ENCODE results near the gene ZBP1.

ZBP1 gene

GRCh38 chr20:57558614-57559288 lies 61.5 kb downstream of the ZBP1 start:
- DNase-seq (ENCODE audit: low read depth) = no peak

GRCh38 chr20:57557926-57558613 lies 62.2 kb downstream of the ZBP1 start:
- DNase-seq (ENCODE audit: low read depth) = no peak

GRCh38 chr20:57556980-57557274 lies 63.3 kb downstream of the ZBP1 start:
- DNase-seq (ENCODE audit: low read depth) = no peak

DNA sequence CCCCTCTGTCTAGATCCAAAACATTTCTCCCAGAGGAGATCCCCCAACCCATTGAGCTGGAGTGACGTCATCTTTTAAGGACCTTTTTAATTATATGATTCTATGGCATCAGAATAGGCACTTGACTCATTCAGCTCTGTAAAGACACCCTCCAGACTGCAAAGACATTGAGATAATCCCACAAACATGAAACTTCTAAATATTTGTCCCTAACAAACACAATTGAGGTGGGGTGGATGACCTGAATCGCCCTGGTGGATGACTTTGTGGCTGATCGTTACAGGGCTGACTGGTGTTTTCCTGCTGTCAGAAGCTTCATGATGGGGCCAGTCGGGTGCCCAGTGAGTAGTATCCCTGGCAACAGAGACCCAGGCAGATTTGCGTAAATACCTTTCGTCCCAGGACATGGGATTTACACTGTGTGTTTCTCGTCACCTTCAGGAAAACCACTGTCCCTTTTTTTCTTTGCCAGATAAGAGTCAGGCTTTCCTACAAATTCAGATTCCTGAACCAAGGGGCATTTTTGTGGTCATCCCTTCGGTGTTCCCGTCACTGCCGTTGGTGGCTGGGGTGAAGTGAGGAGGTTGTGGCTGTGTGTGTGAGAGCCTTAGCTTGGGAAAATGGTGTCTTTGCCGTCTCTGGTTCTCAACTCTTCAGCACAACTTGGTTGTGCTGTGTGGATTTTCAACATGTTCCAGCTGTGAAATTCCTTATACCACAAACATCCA lies 64.6 kb downstream of the ZBP1 start:
- DNase-seq (ENCODE audit: low read depth) = no peak

Measured in activated T-cell treated with anti-CD3 and anti-CD28 coated beads for 24 hours (primary cell).